HG02588 (cell line): ENCODE data around the gene ANKMY1.
"Not testable (repeated sequence)": the region's sequence is repeated elsewhere in the genome, so short reads cannot be mapped to it uniquely, and the experiment has no call there.

Experiments used
- ATAC-seq: cut with Tn5 transposase; IDR thresholded peaks from one replicate; pipeline ENCODE4 v1.9.1; 2021; ENCODE audit warnings: mild to moderate bottlenecking, moderate library complexity; ENCODE audit not compliant: unreplicated experiment

ANKMY1 gene

GRCh38 chr2:240507060-240507777, 50.6 kb downstream of the ANKMY1 start:
- ATAC-seq = no peak

- no peak for ATAC-seq
Observed at GRCh38 chr2:240506406-240507059, 51.3 kb downstream of the ANKMY1 start.

- ATAC-seq = no peak
Observed at GRCh38 chr2:240505910-240506309, 51.9 kb downstream of the ANKMY1 start.

GRCh38 chr2:240503848-240504247, 53.9 kb downstream of the ANKMY1 start:
- no peak for ATAC-seq

GRCh38 chr2:240503375-240503774, 54.4 kb downstream of the ANKMY1 start:
- ATAC-seq = no peak

GRCh38 chr2:240502430-240503121, 55.2 kb downstream of the ANKMY1 start:
- ATAC-seq = no peak

- no peak for ATAC-seq
Observed at GRCh38 chr2:240502059-240502429, 55.7 kb downstream of the ANKMY1 start.

GRCh38 chr2:240501531-240501991, 56.2 kb downstream of the ANKMY1 start:
- ATAC-seq = no peak

GRCh38 chr2:240500561-240501423, 57.0 kb downstream of the ANKMY1 start:
- ATAC-seq = no peak

- no peak for ATAC-seq
Observed at GRCh38 chr2:240499309-240500301, 58.2 kb downstream of the ANKMY1 start.

GRCh38 chr2:240498958-240499260, 58.9 kb downstream of the ANKMY1 start:
- no peak for ATAC-seq

- no peak for ATAC-seq
Observed at GRCh38 chr2:240498171-240498957, 59.4 kb downstream of the ANKMY1 start.

- not testable (repeated sequence) for ATAC-seq
Observed at GRCh38 chr2:240497082-240497481, 60.7 kb downstream of the ANKMY1 start.

GRCh38 chr2:240494942-240495341, 62.8 kb downstream of the ANKMY1 start:
- not testable (repeated sequence) for ATAC-seq

- no peak for ATAC-seq
Observed at GRCh38 chr2:240494194-240494793, 63.5 kb downstream of the ANKMY1 start.

- ATAC-seq = no peak
Observed at GRCh38 chr2:240491483-240491882, 66.3 kb downstream of the ANKMY1 start.

- no peak for ATAC-seq
Observed at GRCh38 chr2:240482141-240482540, 75.6 kb downstream of the ANKMY1 start.

- no peak for ATAC-seq
Observed at GRCh38 chr2:240481720-240482119, 76.1 kb downstream of the ANKMY1 start.
